A549 (cell line): ENCODE results near the gene ARL2.

Experiments used
- CTCF ChIP-seq: fragments of >200 bp; sonication (Bioruptor Twin); formaldehyde crosslinking; IDR thresholded peaks from 3 replicates; pipeline ENCODE4 v1.5.1; 2016
- TF ChIP-seq, protein P1 (sequence below): IDR thresholded peaks from 2 replicates; pipeline ENCODE4 v1.6.1; 2012
- TF ChIP-seq, protein P2 (sequence below): fragments of 450-650 bp; IDR thresholded peaks from 2 replicates; pipeline ENCODE4 v1.6.1; 2014; ENCODE audit warnings: antibody characterized with exemption

GRCh38 chr11:65021509-65021908 is 7.5 kb downstream of the ARL2 start:
- TF ChIP-seq, protein P1, sequence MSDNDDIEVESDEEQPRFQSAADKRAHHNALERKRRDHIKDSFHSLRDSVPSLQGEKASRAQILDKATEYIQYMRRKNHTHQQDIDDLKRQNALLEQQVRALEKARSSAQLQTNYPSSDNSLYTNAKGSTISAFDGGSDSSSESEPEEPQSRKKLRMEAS, result no peak
- TF ChIP-seq CTCF, result no peak
- TF ChIP-seq, protein P2, sequence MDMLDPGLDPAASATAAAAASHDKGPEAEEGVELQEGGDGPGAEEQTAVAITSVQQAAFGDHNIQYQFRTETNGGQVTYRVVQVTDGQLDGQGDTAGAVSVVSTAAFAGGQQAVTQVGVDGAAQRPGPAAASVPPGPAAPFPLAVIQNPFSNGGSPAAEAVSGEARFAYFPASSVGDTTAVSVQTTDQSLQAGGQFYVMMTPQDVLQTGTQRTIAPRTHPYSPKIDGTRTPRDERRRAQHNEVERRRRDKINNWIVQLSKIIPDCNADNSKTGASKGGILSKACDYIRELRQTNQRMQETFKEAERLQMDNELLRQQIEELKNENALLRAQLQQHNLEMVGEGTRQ, result no peak
